Measurements from ENCODE around the gene CIRBP. TPM values are rescaled to one million over a fixed set of nuclear protein-coding genes. Genes with fewer than 3 reads are reported as not detected.

Gene CIRBP
- total and polyA plus RNA-seq, 9 of the 15 experiments (the other 6 are each of a cell fraction or from before 2014, with no cell fraction given): 20.5 to 327 (median 176) TPM

GRCh38 chr19:1243768-1244692, 25.1 kb upstream of the CIRBP start (continued):
- TF ChIP-seq HMGN3 (IDR thresholded peaks at IDR 0.05; ENCODE audit: borderline replicate concordance, extremely low read depth, insufficient read length, low read depth, low read length) (peak; percentile 40), HMGXB4 (CRISPR knock-in tag; IDR thresholded peaks at IDR 0.05) (0 out of 2 replicates have a peak, but pooled peaks have one; percentile 48), TEAD1 (CRISPR knock-in tag; IDR thresholded peaks at IDR 0.05) (0 out of 4 replicates have a peak, but pooled peaks of 1 of the 2 experiments have one; percentile 48), NR4A1 (CRISPR knock-in tag; IDR thresholded peaks at IDR 0.05) (no peak), NR4A1 (tag; IDR thresholded peaks at IDR 0.05) (0 out of 2 replicates have a peak, but pooled peaks have one; percentile 19), RBM14 (IDR thresholded peaks at IDR 0.05; ENCODE audit: borderline replicate concordance, insufficient read depth, low read depth, low read length) (0 out of 2 replicates have a peak, but pooled peaks have one; percentile 19), KAT8 (IDR thresholded peaks at IDR 0.05; ENCODE audit: low read depth) (no peak), CC2D1A (IDR thresholded peaks at IDR 0.05) (0 out of 2 replicates have a peak, but pooled peaks have one; percentile 57), ZMIZ1 (IDR thresholded peaks at IDR 0.05; ENCODE audit: low read depth in 2 of 2, low read length in 2 of 2) (0 out of 4 replicates have a peak, but pooled peaks of 1 of the 2 experiments have one; percentile 49), GABPB1 (CRISPR knock-in tag; IDR thresholded peaks at IDR 0.05) (peak; percentile 19; the same call in 1 of the 2 replicates), HCFC1 (IDR thresholded peaks at IDR 0.05; ENCODE audit: low read depth, low read length) (peak; percentile 22; the same call in 1 of the 2 replicates), JUN (IDR thresholded peaks at IDR 0.05; ENCODE audit: borderline replicate concordance, low read depth, low read length) (peak; percentile 39; the same call in 1 of the 2 replicates), JUN (CRISPR knock-in tag; IDR thresholded peaks at IDR 0.05; ENCODE audit: borderline replicate concordance) (no peak), XRCC5 (IDR thresholded peaks at IDR 0.05; ENCODE audit: low read depth, low read length) (peak; percentile 29; the same call in 1 of the 2 replicates)
- TF ChIP-seq, protein P1, sequence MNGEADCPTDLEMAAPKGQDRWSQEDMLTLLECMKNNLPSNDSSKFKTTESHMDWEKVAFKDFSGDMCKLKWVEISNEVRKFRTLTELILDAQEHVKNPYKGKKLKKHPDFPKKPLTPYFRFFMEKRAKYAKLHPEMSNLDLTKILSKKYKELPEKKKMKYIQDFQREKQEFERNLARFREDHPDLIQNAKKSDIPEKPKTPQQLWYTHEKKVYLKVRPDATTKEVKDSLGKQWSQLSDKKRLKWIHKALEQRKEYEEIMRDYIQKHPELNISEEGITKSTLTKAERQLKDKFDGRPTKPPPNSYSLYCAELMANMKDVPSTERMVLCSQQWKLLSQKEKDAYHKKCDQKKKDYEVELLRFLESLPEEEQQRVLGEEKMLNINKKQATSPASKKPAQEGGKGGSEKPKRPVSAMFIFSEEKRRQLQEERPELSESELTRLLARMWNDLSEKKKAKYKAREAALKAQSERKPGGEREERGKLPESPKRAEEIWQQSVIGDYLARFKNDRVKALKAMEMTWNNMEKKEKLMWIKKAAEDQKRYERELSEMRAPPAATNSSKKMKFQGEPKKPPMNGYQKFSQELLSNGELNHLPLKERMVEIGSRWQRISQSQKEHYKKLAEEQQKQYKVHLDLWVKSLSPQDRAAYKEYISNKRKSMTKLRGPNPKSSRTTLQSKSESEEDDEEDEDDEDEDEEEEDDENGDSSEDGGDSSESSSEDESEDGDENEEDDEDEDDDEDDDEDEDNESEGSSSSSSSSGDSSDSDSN (IDR thresholded peaks at IDR 0.05; ENCODE audit: borderline replicate concordance in 1 of 2, low read depth in 2 of 2, low read length in 2 of 2): 0 out of 4 replicates have a peak, but pooled peaks of 1 of the 2 experiments have one; percentile 52
- TF ChIP-seq, protein P2, sequence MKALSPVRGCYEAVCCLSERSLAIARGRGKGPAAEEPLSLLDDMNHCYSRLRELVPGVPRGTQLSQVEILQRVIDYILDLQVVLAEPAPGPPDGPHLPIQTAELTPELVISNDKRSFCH (CRISPR knock-in tag; IDR thresholded peaks at IDR 0.05): no peak
- TF ChIP-seq, protein P2 (tag; IDR thresholded peaks at IDR 0.05): 0 out of 2 replicates have a peak, but pooled peaks have one; percentile 36

Data from K562 (cell line).